ENCODE results near the gene CSTA. TPM values are rescaled to one million over a fixed set of nuclear protein-coding genes. Genes with fewer than 3 reads are reported as not detected.
"Not testable (repeated sequence)": the region's sequence is repeated elsewhere in the genome, so short reads cannot be mapped to it uniquely, and the experiment has no call there.

CSTA gene
- total RNA-seq, 3 donors from 2014 or later: 9.1 to 40.3 (median 15.7) TPM

- Histone ChIP-seq H3K27me3 (no peaks in the 10 kb centered on the region), H3K9me3 (no peaks in the 10 kb centered on the region), H3K36me3 (no peaks in the 10 kb centered on the region), H3K27ac (no peak overlapping the region), H3K4me3 (no peak overlapping the region), H3K4me1 (no peaks in the 10 kb centered on the region)
- no peak for TF ChIP-seq POLR2AphosphoS5 (IDR thresholded peaks at IDR 0.05)
- TF ChIP-seq POLR2A (IDR thresholded peaks at IDR 0.05): no peak
- TF ChIP-seq, protein P1, sequence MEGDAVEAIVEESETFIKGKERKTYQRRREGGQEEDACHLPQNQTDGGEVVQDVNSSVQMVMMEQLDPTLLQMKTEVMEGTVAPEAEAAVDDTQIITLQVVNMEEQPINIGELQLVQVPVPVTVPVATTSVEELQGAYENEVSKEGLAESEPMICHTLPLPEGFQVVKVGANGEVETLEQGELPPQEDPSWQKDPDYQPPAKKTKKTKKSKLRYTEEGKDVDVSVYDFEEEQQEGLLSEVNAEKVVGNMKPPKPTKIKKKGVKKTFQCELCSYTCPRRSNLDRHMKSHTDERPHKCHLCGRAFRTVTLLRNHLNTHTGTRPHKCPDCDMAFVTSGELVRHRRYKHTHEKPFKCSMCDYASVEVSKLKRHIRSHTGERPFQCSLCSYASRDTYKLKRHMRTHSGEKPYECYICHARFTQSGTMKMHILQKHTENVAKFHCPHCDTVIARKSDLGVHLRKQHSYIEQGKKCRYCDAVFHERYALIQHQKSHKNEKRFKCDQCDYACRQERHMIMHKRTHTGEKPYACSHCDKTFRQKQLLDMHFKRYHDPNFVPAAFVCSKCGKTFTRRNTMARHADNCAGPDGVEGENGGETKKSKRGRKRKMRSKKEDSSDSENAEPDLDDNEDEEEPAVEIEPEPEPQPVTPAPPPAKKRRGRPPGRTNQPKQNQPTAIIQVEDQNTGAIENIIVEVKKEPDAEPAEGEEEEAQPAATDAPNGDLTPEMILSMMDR (IDR thresholded peaks at IDR 0.05): no peak
- intact Hi-C loops (cut with DNase I; ENCODE audit: low total_unique reads): no loop called here
- DNase-seq (ENCODE audit: low spot score in 2 of 2): no peak
Measured at GRCh38 chr3:122358703-122359032, 33.6 kb downstream of the CSTA start.

DNA sequence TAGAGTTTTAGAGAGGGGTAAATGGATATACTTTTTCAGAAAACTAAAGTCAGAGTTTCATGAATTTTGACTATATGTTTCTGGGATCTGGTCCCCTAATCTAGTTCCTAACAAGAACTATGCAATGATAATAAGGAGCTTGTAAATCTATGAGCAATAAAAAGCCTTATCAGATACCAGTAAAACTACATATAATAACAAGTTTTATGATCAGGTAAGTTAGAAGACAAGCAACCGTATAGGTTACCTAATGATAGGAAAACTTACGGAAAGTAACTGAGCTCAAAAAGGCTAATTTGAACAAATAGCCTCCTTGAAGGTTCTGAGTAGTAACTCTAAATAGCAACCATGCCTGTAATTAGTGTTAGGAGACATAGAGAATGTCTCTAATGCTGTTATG is 37.0 kb downstream of the CSTA start:
- H3K4me3 ChIP-seq: no peak overlapping the region
- H3K27ac ChIP-seq: no peak overlapping the region
- H3K27me3 ChIP-seq: no peaks in the 10 kb centered on the region
- no peak for DNase-seq (ENCODE audit: low spot score in 2 of 2)
- intact Hi-C loops (cut with DNase I; ENCODE audit: low total_unique reads): no loop called here
- H3K4me1 ChIP-seq: no peaks in the 10 kb centered on the region
- H3K36me3 ChIP-seq: no peaks in the 10 kb centered on the region
- no peaks in the 10 kb centered on the region for H3K9me3 ChIP-seq
- TF ChIP-seq POLR2AphosphoS5 (IDR thresholded peaks at IDR 0.05): no peak
- TF ChIP-seq POLR2A (IDR thresholded peaks at IDR 0.05): no peak
- TF ChIP-seq, protein P1 (IDR thresholded peaks at IDR 0.05): no peak

- TF ChIP-seq POLR2A (IDR thresholded peaks at IDR 0.05): no peak
- no peak for TF ChIP-seq POLR2AphosphoS5 (IDR thresholded peaks at IDR 0.05)
- TF ChIP-seq, protein P1 (IDR thresholded peaks at IDR 0.05): no peak
- H3K4me3 ChIP-seq: no peak overlapping the region
- intact Hi-C loops (cut with DNase I; ENCODE audit: low total_unique reads): no loop called here
- H3K4me1 ChIP-seq: no peaks in the 10 kb centered on the region
- H3K27ac ChIP-seq: no peak overlapping the region
- no peaks in the 10 kb centered on the region for H3K36me3 ChIP-seq
- no peak for DNase-seq (ENCODE audit: low spot score in 2 of 2)
- no peaks in the 10 kb centered on the region for H3K27me3 ChIP-seq
- H3K9me3 ChIP-seq: no peaks in the 10 kb centered on the region
Measured at GRCh38 chr3:122364490-122364889, 39.4 kb downstream of the CSTA start.

DNA sequence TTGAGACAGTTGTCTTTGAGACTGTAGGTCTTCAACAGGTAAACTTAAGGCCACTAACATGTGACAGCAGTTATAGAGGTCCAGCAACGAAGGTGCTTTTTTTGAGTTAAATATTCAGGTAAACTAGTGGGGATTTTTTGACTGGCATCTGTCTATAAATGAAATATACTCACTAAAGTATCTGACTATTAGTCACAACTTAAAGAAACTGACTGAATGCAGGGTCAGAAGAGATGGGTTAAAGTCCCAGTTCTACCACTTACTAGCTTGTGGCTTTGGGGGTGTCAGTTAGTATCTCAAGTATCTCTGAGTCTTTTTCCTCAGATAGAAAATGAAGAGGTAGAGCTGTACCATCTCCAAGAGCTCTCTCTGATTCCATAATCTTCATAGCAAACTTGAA is 40.0 kb downstream of the CSTA start:
- H3K36me3 ChIP-seq: no peaks in the 10 kb centered on the region
- no peak for DNase-seq (ENCODE audit: low spot score in 2 of 2)

GRCh38 chr3:122365582-122366378 is 40.7 kb downstream of the CSTA start:
- H3K27ac ChIP-seq: peak overlapping the region in 1 of 2 donors; percentile 24
- H3K4me1 ChIP-seq; intact Hi-C loops (cut with DNase I; ENCODE audit: low total_unique reads); H3K4me3 ChIP-seq; H3K9me3 ChIP-seq; H3K36me3 ChIP-seq; H3K27me3 ChIP-seq; DNase-seq (ENCODE audit: low spot score in 2 of 2): not testable (repeated sequence)

More for the DNA sequence above, 40.0 kb downstream of the CSTA start:
- no peaks in the 10 kb centered on the region for H3K27me3 ChIP-seq
- intact Hi-C loops (cut with DNase I; ENCODE audit: low total_unique reads): no loop called here
- H3K9me3 ChIP-seq: no peaks in the 10 kb centered on the region
- TF ChIP-seq POLR2AphosphoS5 (IDR thresholded peaks at IDR 0.05) (no peak), POLR2A (IDR thresholded peaks at IDR 0.05) (no peak)
- TF ChIP-seq, protein P1 (IDR thresholded peaks at IDR 0.05): no peak
- no peaks in the 10 kb centered on the region for H3K4me1 ChIP-seq
- peak overlapping the region in 1 of 2 donors; percentile 21 for H3K27ac ChIP-seq
- no peak overlapping the region for H3K4me3 ChIP-seq
